Trophoblast cell (in vitro differentiated cells and primary cell): ENCODE measurements around the gene LCLAT1.

Experiments
- DNase-seq, 2 donors: peaks; one replicate each; pipeline ENCODE4 v3.0.0-alpha.2; 2016
- H2AFZ ChIP-seq: 2 replicates; pipeline ENCODE4 v1.6.1; 2013; ENCODE audit warnings: low read length, moderate library complexity, mild to moderate bottlenecking; ENCODE audit not compliant: insufficient read depth, poor library complexity
- H2AK5ac ChIP-seq: 2 replicates; pipeline ENCODE4 v1.6.1; 2013; ENCODE audit warnings: mild to moderate bottlenecking, low read length
- H2BK120ac ChIP-seq: 2 replicates; pipeline ENCODE4 v1.6.1; 2013; ENCODE audit warnings: low read length, mild to moderate bottlenecking, moderate library complexity; ENCODE audit not compliant: insufficient read depth, poor library complexity
- H2BK12ac ChIP-seq: 2 replicates; pipeline ENCODE4 v1.6.1; 2013; ENCODE audit warnings: mild to moderate bottlenecking, low read length, moderate library complexity
- H2BK5ac ChIP-seq: 2 replicates; pipeline ENCODE4 v1.6.1; 2013; ENCODE audit warnings: low read length, low read depth, moderate library complexity, mild to moderate bottlenecking; ENCODE audit not compliant: poor library complexity
- H3K14ac ChIP-seq: 2 replicates; pipeline ENCODE4 v1.6.1; 2013; ENCODE audit warnings: mild to moderate bottlenecking, low read length
- H3K18ac ChIP-seq: 2 replicates; pipeline ENCODE4 v1.6.1; 2013; ENCODE audit warnings: mild to moderate bottlenecking, low read length
- H3K23ac ChIP-seq: 2 replicates; pipeline ENCODE4 v1.6.1; 2013; ENCODE audit warnings: low read length
- H3K27ac ChIP-seq: 2 replicates; pipeline ENCODE4 v1.5.1; 2013; ENCODE audit warnings: low read depth, mild to moderate bottlenecking, inconsistent platforms, low read length, moderate library complexity
- H3K27me3 ChIP-seq: 2 replicates; pipeline ENCODE4 v1.6.1; 2013; ENCODE audit warnings: inconsistent platforms, mild to moderate bottlenecking, low read length, moderate library complexity; ENCODE audit not compliant: insufficient read depth
- H3K36me3 ChIP-seq, 2 experiments: 1 replicate in 1 of 2; 2 replicates in 1 of 2; pipeline ENCODE4 v1.6.1; 2013; ENCODE audit warnings: low read length in 2 of 2, mild to moderate bottlenecking in 2 of 2, moderate library complexity in 1 of 2; ENCODE audit not compliant: insufficient read depth in 2 of 2, control insufficient read depth in 1 of 2
- H3K4ac ChIP-seq: 2 replicates; pipeline ENCODE4 v1.6.1; 2013; ENCODE audit warnings: low read depth, mild to moderate bottlenecking, low read length, moderate library complexity
- H3K4me1 ChIP-seq, 2 experiments: 1 replicate in 1 of 2; 2 replicates in 1 of 2; pipeline ENCODE4 v1.6.1; 2013; ENCODE audit warnings: low read length in 2 of 2, mild to moderate bottlenecking in 2 of 2, moderate library complexity in 1 of 2; ENCODE audit not compliant: insufficient read depth in 2 of 2, control insufficient read depth in 1 of 2
- H3K4me2 ChIP-seq: 2 replicates; pipeline ENCODE4 v1.6.1; 2013; ENCODE audit warnings: inconsistent platforms, mild to moderate bottlenecking, low read length, moderate library complexity
- H3K4me3 ChIP-seq: 2 replicates; pipeline ENCODE4 v1.5.1; 2013; ENCODE audit warnings: mild to moderate bottlenecking, low read depth, low read length, inconsistent platforms
- H3K79me1 ChIP-seq: one replicate; pipeline ENCODE4 v1.6.1; 2013; ENCODE audit warnings: low read length
- H3K79me2 ChIP-seq: 2 replicates; pipeline ENCODE4 v1.6.1; 2013; ENCODE audit warnings: low read length, mild to moderate bottlenecking; ENCODE audit not compliant: control insufficient read depth, insufficient read depth, poor library complexity
- H3K9ac ChIP-seq: 2 replicates; pipeline ENCODE4 v1.6.1; 2013; ENCODE audit warnings: mild to moderate bottlenecking, low read length
- H3K9me3 ChIP-seq: 2 replicates; pipeline ENCODE4 v1.6.1; 2013; ENCODE audit warnings: low read depth, mild to moderate bottlenecking, control low read depth, inconsistent platforms, low read length; ENCODE audit not compliant: insufficient read depth
- H4K12ac ChIP-seq: 2 replicates; pipeline ENCODE4 v1.6.1; 2013; ENCODE audit warnings: low read depth, mild to moderate bottlenecking, low read length, moderate library complexity
- H4K8ac ChIP-seq: 2 replicates; pipeline ENCODE4 v1.6.1; 2013; ENCODE audit warnings: low read depth, mild to moderate bottlenecking, low read length, moderate library complexity
- H4K91ac ChIP-seq: one replicate; pipeline ENCODE4 v1.6.1; 2013; ENCODE audit warnings: low read depth, mild to moderate bottlenecking, low read length, moderate library complexity
- WGBS: extraction: QIAGEN DNeasy Blood & Tissue Kit; methylation state at CpG from one replicate; pipeline ENCODE4 v1.1.7; 2013; ENCODE audit warnings: missing lambda C conversion rate; ENCODE audit not compliant: insufficient read length, insufficient coverage; ENCODE audit errors: extremely low coverage; 5-methylcytosine and 5-hydroxymethylcytosine counted together

The LCLAT1 gene

GRCh38 chr2:30652271-30652915 lies 205.3 kb downstream of the LCLAT1 start:
- Histone ChIP-seq H3K79me2 (no peaks in the 10 kb centered on the region), H3K23ac (no peak overlapping the region)

DNA sequence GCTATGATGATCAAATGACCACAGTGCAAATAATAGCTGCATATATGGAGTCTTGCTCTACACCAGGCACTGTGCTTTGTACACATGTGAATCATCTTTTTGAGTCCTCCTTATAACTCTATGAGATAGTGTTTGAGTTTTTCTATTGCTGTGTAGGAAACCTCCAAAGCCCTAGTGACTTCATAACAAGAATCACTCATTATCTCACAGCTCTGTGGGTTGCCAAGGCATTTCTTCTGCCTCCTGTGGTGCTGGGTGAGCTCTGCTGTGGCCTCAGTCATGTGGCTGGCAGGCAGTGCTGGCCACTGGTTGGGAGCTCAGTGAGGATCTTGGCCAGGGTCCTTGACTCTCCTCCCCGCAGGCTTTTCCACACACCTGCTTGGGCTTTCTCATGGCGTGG lies 206.8 kb downstream of the LCLAT1 start:
- H3K9me3 ChIP-seq: peaks cover 4% of the 10 kb centered on the region
- H3K9ac ChIP-seq: no peak overlapping the region
- H4K91ac ChIP-seq: no peak overlapping the region
- H3K79me2 ChIP-seq: no peaks in the 10 kb centered on the region
- no peaks in the 10 kb centered on the region for H3K27me3 ChIP-seq
- H4K8ac ChIP-seq: no peak overlapping the region
- no peak overlapping the region for H2BK5ac ChIP-seq
- no peaks in the 10 kb centered on the region for H3K36me3 ChIP-seq
- H2BK12ac ChIP-seq: no peak overlapping the region
- H3K4me1 ChIP-seq: peaks cover 0 to 11% of the 10 kb centered on the region in 2 experiments
- H3K4ac ChIP-seq: no peak overlapping the region
- no peak overlapping the region for H3K23ac ChIP-seq
- no peak for DNase-seq
- H3K4me3 ChIP-seq: no peak overlapping the region
- H3K18ac ChIP-seq: no peak overlapping the region
- H2AK5ac ChIP-seq: no peak overlapping the region
- H4K12ac ChIP-seq: no peak overlapping the region
- H3K4me2 ChIP-seq: no peak overlapping the region
- H2BK120ac ChIP-seq: no peak overlapping the region
- no peaks in the 10 kb centered on the region for H3K79me1 ChIP-seq
- no peak overlapping the region for H3K14ac ChIP-seq
- H2AFZ ChIP-seq: no peak overlapping the region
- WGBS: no CpG with 5 or more reads among the region's 2 CpGs
- H3K27ac ChIP-seq: no peak overlapping the region

More at GRCh38 chr2:30652271-30652915, 205.3 kb downstream of the LCLAT1 start:
- Histone ChIP-seq H3K27me3 (no peaks in the 10 kb centered on the region), H4K12ac (no peak overlapping the region), H3K14ac (no peak overlapping the region), H3K27ac (no peak overlapping the region), H2BK5ac (no peak overlapping the region), H3K9me3 (peaks cover 4% of the 10 kb centered on the region), H3K79me1 (no peaks in the 10 kb centered on the region), H3K4me1 (peaks cover 0 to 11% of the 10 kb centered on the region in 2 experiments), H3K9ac (no peak overlapping the region), H2BK12ac (no peak overlapping the region), H4K8ac (no peak overlapping the region), H3K36me3 (no peaks in the 10 kb centered on the region), H3K4ac (no peak overlapping the region), H4K91ac (no peak overlapping the region), H3K4me2 (no peak overlapping the region), H3K18ac (no peak overlapping the region), H2AFZ (no peak overlapping the region), H2AK5ac (no peak overlapping the region), H2BK120ac (no peak overlapping the region), H3K4me3 (no peak overlapping the region)
- DNase-seq: no peak
- WGBS: no CpG with 5 or more reads among the region's 8 CpGs

DNA sequence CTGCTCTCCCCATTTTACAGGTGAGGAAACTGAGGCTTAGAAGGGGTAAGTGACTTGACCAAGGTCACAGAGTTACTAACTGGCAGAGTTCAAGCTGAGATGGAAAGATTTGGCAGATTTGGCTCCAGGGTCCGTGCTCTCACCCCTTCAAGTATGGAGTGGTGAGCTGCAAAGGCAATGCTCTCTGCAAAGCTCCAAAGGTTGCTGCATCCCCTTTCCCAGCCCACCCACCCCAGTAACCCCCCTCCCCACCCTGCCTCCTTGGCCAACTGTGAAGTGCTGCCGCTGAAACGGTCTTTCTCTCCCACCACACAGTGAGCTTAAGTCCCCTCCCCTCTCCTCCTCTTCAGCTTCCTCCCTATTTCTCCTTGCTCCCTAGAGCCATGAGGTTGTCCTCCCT lies 207.4 kb downstream of the LCLAT1 start:
- no peak overlapping the region for H2BK5ac ChIP-seq
- H3K36me3 ChIP-seq: no peaks in the 10 kb centered on the region
- peaks cover 0 to 8% of the 10 kb centered on the region in 2 experiments for H3K4me1 ChIP-seq
- H3K27me3 ChIP-seq: no peaks in the 10 kb centered on the region
- no peak overlapping the region for H3K23ac ChIP-seq
- no peak overlapping the region for H2BK12ac ChIP-seq
- no peaks in the 10 kb centered on the region for H3K79me2 ChIP-seq
- H3K18ac ChIP-seq: no peak overlapping the region
- no peak overlapping the region for H3K4ac ChIP-seq
- no peak for DNase-seq
- H2AFZ ChIP-seq: no peak overlapping the region
- no CpG with 5 or more reads among the region's 3 CpGs for WGBS
- H3K4me2 ChIP-seq: no peak overlapping the region
- no peak overlapping the region for H4K91ac ChIP-seq
- H3K4me3 ChIP-seq: no peak overlapping the region
- no peak overlapping the region for H3K27ac ChIP-seq
- peaks cover 4% of the 10 kb centered on the region for H3K9me3 ChIP-seq
- H3K79me1 ChIP-seq: no peaks in the 10 kb centered on the region
- no peak overlapping the region for H4K12ac ChIP-seq
- H3K9ac ChIP-seq: no peak overlapping the region
- H2BK120ac ChIP-seq: no peak overlapping the region
- no peak overlapping the region for H3K14ac ChIP-seq
- H4K8ac ChIP-seq: no peak overlapping the region
- no peak overlapping the region for H2AK5ac ChIP-seq

- no peak overlapping the region for H3K14ac ChIP-seq
- H3K79me2 ChIP-seq: no peaks in the 10 kb centered on the region
- H3K4me2 ChIP-seq: no peak overlapping the region
- H3K27me3 ChIP-seq: no peaks in the 10 kb centered on the region
- no peak overlapping the region for H3K23ac ChIP-seq
- no peak overlapping the region for H4K91ac ChIP-seq
- WGBS: no CpG with 5 or more reads among the region's 6 CpGs
- H2AFZ ChIP-seq: no peak overlapping the region
- H3K4me1 ChIP-seq: peaks cover 0 to 6% of the 10 kb centered on the region in 2 experiments
- no peak overlapping the region for H4K8ac ChIP-seq
- no peak overlapping the region for H2BK5ac ChIP-seq
- no peak for DNase-seq
- H2AK5ac ChIP-seq: no peak overlapping the region
- H2BK120ac ChIP-seq: no peak overlapping the region
- H4K12ac ChIP-seq: no peak overlapping the region
- no peak overlapping the region for H3K9ac ChIP-seq
- H3K36me3 ChIP-seq: no peaks in the 10 kb centered on the region
- no peak overlapping the region for H3K27ac ChIP-seq
- no peak overlapping the region for H3K18ac ChIP-seq
- H3K4ac ChIP-seq: no peak overlapping the region
- H3K79me1 ChIP-seq: no peaks in the 10 kb centered on the region
- no peak overlapping the region for H2BK12ac ChIP-seq
- no peak overlapping the region for H3K4me3 ChIP-seq
- peaks cover 4% of the 10 kb centered on the region for H3K9me3 ChIP-seq
These were observed 208.2 kb downstream of the LCLAT1 start for GRCh38 chr2:30655211-30655610.
